GM18526 (cell line): ENCODE data around the gene STPG3.

ENCODE experiments used
- POLR2A ChIP-seq: IDR thresholded peaks from 3 replicates; pipeline ENCODE4 v1.6.1; 2011; ENCODE audit not compliant: insufficient read length; ENCODE audit errors: extremely low read depth

STPG3 gene

DNA sequence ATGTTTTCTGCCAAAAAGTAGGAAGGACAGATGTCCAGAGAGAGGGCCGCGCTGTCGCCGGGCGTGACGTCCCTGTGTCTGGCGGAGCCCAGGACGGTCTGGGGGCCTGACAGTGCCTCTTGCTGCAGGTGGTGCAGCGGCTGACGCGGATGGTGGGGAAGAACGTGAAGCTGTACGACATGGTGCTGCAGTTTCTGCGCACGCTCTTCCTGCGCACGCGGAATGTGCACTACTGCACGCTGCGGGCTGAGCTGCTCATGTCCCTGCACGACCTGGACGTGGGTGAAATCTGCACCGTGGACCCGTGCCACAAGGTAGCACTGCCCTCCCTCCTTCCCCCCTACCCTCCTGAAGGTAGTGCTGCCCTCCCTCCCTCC lies 11.8 kb downstream of the STPG3 start:
- TF ChIP-seq POLR2A, result no peak

GRCh38 chr9:137263506-137263905 lies 12.4 kb downstream of the STPG3 start:
- TF ChIP-seq POLR2A, result no peak

GRCh38 chr9:137264067-137264466 lies 13.0 kb downstream of the STPG3 start:
- no peak for TF ChIP-seq POLR2A

- no peak for TF ChIP-seq POLR2A
Measured at GRCh38 chr9:137265496-137266161, 14.5 kb downstream of the STPG3 start.

GRCh38 chr9:137266162-137266527 lies 15.1 kb downstream of the STPG3 start:
- no peak for TF ChIP-seq POLR2A

DNA sequence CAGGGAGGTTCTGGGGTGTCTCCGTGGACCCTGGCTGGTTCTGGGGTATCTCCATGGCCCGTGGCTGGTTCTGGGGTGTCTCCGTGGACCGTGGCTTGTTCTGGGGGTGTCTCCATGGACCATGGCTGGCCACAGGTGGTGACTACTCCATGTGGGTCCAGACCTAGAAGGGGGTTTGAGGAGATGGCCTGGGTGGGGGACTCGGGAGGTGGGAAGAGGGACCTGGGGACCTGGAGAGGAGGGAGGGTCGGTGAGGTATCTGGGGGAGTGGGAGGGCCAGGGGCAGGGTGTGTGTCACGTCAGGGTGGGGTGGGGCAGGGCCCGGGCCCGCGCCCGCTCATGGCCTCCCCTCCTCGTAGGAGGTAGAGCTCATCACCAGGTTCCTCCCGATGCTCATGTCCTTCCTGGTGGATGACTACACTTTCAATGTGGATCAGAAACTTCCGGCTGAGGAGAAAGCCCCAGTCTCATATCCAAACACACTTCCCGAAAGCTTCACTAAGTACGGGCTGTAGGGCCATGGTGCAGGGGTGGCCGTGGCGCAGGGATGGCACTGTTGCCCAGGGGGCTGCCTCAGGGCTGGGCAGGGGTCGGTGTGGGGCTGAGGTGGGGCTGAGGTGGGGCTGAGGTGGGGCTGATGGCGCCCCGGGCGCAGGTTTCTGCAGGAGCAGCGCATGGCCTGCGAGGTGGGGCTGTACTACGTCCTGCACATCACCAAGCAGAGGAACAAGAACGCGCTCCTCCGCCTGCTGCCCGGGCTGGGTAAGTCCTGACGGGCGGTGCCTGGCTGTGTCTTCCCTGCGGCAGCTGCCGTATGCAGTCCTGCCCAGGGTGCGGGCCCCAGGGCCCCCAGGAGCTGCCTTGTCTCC lies 15.7 kb downstream of the STPG3 start:
- TF ChIP-seq POLR2A, result no peak

DNA sequence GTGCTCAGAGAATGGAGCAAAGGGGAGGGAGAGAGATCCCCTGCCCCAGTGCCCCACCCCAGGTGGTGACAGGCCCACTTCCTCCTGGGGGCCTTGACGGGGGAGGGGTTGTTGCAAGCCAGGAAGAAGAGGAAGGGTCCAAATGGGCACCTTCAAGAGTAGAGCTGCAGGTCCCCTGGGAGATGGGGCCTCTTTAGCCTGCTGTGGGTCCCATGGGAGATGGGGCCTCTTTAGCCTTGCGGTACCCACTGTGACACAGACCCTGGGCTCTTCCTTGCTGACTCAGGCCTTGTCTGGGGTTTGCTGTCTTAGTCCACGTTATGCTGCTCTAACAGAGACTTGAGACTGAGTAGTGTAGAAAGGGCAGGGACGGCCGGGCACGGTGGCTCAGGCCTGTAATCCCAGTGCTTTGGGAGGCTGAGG lies 16.9 kb downstream of the STPG3 start:
- TF ChIP-seq POLR2A, result no peak

GRCh38 chr9:137268538-137269201 lies 17.6 kb downstream of the STPG3 start:
- TF ChIP-seq POLR2A, result no peak

GRCh38 chr9:137269231-137269772 lies 18.2 kb downstream of the STPG3 start:
- no peak for TF ChIP-seq POLR2A

DNA sequence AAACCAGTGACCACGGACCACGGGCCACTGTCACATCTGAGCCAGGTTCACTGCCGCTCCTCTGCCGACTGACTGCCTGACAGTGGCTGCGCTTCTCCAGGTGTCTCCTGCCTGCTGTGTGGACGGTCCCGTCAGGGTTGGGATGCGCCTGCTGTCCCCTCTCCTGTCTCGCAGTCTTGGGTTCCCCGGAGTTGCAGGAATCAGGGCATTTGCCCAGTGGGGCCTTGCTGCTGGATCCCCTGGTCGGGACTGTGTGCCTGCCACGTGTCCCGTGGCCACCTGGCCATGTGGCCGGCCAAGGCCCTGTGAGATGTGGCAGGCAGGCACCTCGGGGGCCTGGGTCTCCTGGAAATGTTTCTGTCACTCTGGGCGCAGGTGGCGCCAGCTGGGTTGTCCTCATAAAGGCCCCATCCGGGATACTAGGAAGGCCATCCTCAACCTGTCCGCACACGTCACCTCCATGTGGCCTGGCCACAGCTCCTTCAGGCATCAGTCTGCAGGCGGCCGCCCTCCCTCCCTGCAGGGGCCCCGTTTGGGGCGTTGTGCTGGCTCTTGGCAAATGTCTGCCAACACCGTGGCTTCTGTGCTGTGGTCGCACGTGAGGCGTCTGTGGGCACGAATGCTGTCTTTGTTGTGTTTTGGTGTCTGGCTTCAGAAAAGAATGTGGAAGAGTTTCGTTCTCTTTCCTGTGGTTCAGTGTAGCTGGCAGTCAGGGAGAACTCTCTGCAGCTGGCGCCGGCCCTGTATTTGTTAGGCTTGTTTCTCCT lies 20.0 kb downstream of the STPG3 start:
- TF ChIP-seq POLR2A, result no peak

DNA sequence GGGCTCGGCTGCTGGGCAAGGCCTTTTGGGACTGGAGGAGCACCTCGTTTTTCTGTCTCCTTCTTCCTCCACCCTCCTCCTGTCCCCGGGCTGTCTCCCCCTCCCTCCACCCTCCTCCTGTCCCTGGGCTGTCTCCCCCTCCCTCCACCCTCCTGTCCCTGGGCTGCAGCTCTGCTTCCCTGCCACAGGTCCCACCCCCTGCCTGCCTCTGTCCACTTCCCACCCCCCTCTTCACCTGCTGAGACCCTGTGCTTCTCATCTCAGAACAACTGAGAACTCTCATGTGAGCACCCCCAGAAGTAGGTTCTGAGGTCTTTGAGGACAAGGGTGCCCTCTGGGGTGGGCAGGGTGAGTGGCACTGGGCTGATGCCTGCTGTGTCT lies 20.6 kb downstream of the STPG3 start:
- TF ChIP-seq POLR2A, result no peak

- TF ChIP-seq POLR2A, result no peak
Measured at GRCh38 chr9:137272241-137273094, 21.4 kb downstream of the STPG3 start.

GRCh38 chr9:137273095-137273490 lies 22.0 kb downstream of the STPG3 start:
- no peak for TF ChIP-seq POLR2A
